ENCODE data around the gene HS6ST1. TPM values are rescaled to one million over a fixed set of nuclear protein-coding genes. Genes with fewer than 3 reads are reported as not detected.
"Not testable (repeated sequence)": the region's sequence is repeated elsewhere in the genome, so short reads cannot be mapped to it uniquely, and the experiment has no call there.

HS6ST1 gene
- polyA plus RNA-seq, 1 donor = 25.5 TPM

DNA sequence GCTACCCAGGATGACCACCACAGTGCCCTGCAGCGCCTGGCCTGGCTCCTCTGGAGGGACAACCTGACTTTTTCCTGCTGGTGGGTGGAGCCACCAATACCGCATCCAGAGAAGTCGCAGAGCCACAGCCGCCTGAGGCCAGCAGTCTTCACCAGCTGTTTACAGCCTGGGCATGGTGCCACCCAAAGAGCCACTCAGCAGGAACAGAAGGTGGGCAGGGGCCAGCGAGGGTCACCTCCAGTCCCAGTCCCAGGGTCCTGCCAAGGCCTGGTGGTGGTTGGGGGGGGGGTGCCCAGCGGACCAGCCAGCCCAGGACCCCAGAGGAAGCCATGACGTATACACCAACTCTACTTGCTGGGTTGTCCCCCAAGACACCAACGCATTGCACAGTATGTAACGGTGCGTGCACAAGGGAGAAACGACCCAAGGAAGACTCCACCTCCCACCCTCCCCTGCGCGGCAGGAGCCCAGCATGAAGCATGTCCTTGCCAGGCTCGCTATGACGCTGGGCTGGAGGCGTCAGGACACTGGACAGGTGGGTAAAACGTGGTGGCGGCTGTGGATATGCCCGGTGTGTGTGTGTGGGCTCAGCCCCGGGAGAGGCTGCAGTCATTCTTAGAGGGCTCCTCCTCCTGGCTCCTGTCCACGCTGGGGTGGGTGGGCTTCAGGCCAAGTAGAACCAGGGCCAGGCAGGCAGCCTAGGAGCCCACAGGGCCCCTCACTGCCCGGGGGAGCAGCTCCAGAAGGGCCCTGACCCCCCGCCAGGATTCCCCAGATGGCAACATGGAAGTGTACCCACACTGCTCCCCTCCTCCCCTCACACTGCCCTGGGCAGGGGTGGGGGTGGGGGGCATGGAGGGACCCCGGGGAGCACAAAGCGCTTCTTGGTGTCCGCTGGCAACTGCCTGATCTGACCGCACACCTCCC lies 49.3 kb downstream of the HS6ST1 start:
- no peak for DNase-seq (ENCODE audit: low read depth)

DNA sequence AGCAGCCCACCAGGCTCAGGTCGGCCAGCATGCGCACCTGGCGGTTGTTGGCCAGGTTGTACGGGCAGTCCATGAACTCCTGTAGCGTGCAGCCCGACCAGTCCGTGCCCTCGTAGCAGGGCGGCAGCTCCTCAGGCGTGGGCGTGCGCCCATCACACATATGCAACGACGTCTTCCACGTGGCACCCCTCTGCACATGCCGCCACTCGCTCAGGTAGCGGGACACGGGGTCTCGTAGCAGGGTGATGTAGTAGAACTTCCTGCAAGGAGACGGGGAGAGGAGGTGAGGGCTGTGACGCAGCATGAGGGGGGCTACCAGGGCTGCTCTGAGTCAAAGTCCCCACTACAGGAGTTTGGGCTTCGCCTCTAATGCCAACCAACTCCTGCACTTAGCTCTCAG lies 50.1 kb downstream of the HS6ST1 start:
- DNase-seq (ENCODE audit: low read depth) = not testable (repeated sequence)

- not testable (repeated sequence) for DNase-seq (ENCODE audit: low read depth)
These were observed 50.5 kb downstream of the HS6ST1 start for GRCh38 chr2:128268145-128268544.

GRCh38 chr2:128267649-128268048 lies 51.0 kb downstream of the HS6ST1 start:
- DNase-seq (ENCODE audit: low read depth) = not testable (repeated sequence)

- not testable (repeated sequence) for DNase-seq (ENCODE audit: low read depth)
These were observed 51.5 kb downstream of the HS6ST1 start for GRCh38 chr2:128267197-128267596.

- not testable (repeated sequence) for DNase-seq (ENCODE audit: low read depth)
These were observed 52.2 kb downstream of the HS6ST1 start for GRCh38 chr2:128266463-128266862.

- DNase-seq (ENCODE audit: low read depth) = not testable (repeated sequence)
These were observed 53.1 kb downstream of the HS6ST1 start for GRCh38 chr2:128265608-128265993.

- no peak for DNase-seq (ENCODE audit: low read depth)
These were observed 53.6 kb downstream of the HS6ST1 start for GRCh38 chr2:128264881-128265607.

GRCh38 chr2:128263902-128264331 lies 54.8 kb downstream of the HS6ST1 start:
- no peak for DNase-seq (ENCODE audit: low read depth)

DNA sequence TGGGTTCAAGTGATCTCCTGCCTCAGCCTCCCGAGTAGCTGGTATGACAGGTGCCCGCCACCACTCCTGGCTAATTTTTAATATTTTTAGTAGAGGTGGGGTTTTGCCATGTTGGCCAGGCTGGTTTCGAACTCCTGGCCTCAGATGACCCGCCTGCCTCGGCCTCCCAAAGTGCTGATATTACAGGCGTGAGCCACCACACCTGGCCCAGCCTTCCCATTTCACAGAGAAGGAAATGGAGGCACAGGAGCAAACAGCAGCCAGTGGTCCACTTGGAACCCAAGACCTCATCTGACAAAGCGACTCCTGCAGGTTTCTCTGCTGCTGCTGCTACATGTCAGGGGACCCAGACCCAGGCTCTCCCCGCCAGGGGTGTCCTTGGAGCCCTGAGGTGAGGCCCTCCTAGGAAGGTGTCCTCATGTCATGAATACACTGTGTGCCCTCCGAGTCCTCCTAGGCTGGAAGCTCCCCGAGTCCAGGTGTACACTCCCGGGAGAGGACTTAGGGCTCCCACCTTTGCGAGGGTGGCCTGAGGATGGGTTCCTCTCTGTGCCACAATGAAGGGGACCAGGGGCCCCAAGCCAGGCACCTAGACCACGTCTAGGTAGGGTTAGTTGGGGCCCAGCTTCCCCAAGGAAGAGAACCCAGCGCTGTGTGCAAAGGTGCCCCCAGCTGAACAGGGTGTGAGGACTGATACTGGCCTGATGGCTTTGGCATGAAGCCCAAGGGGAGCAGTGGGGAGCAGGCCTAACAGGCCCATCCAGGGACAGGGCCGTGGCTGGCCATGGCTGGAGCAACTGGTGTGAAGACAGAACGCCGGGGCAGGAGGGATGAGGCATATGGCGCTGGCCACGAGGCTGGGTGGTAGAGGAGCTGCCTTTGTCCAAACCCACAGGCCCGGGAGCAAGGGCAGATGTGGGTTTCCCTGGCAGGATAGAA lies 56.1 kb downstream of the HS6ST1 start:
- no peak for DNase-seq (ENCODE audit: low read depth)

- no peak for DNase-seq (ENCODE audit: low read depth)
These were observed 57.2 kb downstream of the HS6ST1 start for GRCh38 chr2:128261245-128262128.

DNA sequence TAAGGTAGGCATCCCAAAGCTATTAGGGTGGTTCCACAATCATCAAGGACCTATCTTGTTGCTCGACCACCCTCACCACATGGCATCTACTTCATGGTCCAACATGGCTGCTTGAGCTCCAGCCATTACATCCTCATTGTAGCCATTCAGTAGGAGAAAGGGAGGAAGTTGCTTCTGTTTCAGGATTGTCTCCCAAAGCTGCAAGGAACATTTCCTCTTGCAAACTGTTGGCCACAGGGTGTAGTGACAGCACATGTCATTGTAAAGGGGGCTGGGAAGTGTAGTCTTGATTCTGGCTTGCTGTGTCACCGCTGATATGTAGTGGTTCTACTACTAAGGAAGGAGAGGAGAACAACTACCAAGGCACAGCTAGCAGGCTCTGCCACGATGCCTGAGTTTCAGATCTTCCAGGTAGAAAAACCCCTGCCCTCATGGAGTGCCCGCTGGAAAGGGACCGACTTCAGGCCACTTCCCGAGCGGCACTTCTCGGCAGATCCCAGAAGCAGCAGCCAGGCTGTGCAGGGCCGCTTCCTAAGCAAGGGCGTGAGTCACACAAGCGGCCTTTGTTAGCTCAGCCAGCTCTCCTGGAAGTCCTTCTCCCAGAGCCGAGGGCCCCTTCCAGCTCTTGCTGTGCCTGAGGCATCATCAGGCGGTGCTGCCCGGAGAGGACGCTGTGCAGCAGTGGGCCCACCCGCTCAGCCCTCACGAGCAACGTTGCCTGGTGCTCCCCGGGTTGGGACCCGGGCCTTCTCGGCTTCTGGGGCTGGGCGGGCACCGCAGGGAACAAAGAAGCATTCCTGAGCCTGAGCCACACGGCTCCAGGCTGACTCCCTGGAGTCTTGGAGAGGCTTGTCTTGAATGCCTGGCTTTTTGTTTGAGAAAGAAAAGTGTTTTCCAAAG lies 58.2 kb downstream of the HS6ST1 start:
- peak; percentile 41 for DNase-seq (ENCODE audit: low read depth)

GRCh38 chr2:128259585-128259984 lies 59.1 kb downstream of the HS6ST1 start:
- DNase-seq (ENCODE audit: low read depth) = no peak

GRCh38 chr2:128258218-128258617 lies 60.5 kb downstream of the HS6ST1 start:
- no peak for DNase-seq (ENCODE audit: low read depth)

DNA sequence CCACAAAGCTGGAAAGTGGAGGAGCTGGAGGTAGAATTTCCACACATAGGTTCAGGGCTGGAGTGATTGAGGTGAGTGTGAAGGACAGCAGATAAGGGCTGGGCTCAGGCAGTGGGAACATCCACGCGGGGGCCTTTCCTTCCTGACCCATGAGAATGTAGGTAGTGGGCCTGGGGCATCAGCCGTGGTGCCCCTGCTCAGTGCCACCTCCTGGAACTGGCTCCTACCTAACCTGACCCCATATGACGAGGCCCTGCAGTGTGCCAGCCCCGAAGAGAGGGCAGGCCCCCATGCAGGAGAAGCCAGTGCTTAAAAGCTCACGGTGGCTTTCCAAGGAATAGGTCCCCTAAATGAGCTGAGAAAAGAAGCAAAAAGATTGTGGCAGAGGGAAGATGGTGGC lies 66.2 kb downstream of the HS6ST1 start:
- DNase-seq (ENCODE audit: low read depth) = no peak

- not testable (repeated sequence) for DNase-seq (ENCODE audit: low read depth)
These were observed 66.6 kb downstream of the HS6ST1 start for GRCh38 chr2:128252086-128252485.

GRCh38 chr2:128250229-128251025 lies 68.2 kb downstream of the HS6ST1 start:
- DNase-seq (ENCODE audit: low read depth) = no peak

DNA sequence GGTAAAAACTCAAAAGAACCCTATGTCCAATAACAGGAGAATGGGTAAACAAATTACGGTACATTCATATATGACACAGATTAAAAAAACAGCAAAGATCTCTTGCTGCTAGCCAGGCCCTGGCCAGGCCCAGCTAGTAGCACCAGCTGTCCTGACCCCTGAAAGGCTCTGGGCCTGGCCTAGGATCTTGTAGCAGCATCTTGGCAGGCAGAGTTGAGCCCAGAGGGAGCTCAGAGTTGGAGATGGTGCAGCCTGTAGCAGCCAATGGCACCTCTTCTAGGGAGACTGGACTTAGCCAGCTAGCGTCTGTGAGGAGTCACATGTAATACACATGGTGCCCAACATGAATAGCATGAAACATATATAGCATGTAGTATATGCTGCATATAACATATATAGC lies 69.1 kb downstream of the HS6ST1 start:
- DNase-seq (ENCODE audit: low read depth) = no peak

- DNase-seq (ENCODE audit: low read depth) = no peak
These were observed 72.9 kb downstream of the HS6ST1 start for GRCh38 chr2:128245813-128246212.
